ENCODE data around the gene ARHGEF40.

ARHGEF40 gene

GRCh38 chr14:21089877-21090193, 19.7 kb downstream of the ARHGEF40 start:
- POLR2A ChIA-PET: interaction anchor here (0.7 to 2.7 kb wide), 3 partner anchors 15 to 19 kb away, joined by 3 to 8 read pairs (median 4); no protein-coding TSS in a partner anchor

GRCh38 chr14:21090194-21090939, 20.3 kb downstream of the ARHGEF40 start:
- CTCF ChIA-PET: interaction anchor here (0.8 to 2.7 kb wide), 7 partner anchors 11 to 76 kb away, joined by 3 to 26 read pairs (median 7); partner anchors contain the start of genes ARHGEF40 and TMEM253
- no peak for DNase-seq (ENCODE audit: extremely low spot score)
- POLR2A ChIA-PET: interaction anchor here (1.2 to 2.7 kb wide), 2 partner anchors 14 to 19 kb away, joined by 3 to 8 read pairs; no protein-coding TSS in a partner anchor

More at GRCh38 chr14:21089877-21090193, 19.7 kb downstream of the ARHGEF40 start:
- TF ChIP-seq FOXK2 (IDR thresholded peaks at IDR 0.05) (no peak), FOXA1 (IDR thresholded peaks at IDR 0.05) (no peak), ELF4 (IDR thresholded peaks at IDR 0.05) (no peak), BHLHE40 (IDR thresholded peaks at IDR 0.05; ENCODE audit: borderline replicate concordance) (no peak), L3MBTL2 (conservative IDR thresholded peaks at IDR 0.05) (no peak), ARNT (IDR thresholded peaks at IDR 0.05) (no peak), HDGF (IDR thresholded peaks at IDR 0.05; ENCODE audit: borderline replicate concordance) (no peak), ZNF384 (IDR thresholded peaks at IDR 0.05) (no peak), CTBP1 (IDR thresholded peaks at IDR 0.05; ENCODE audit: borderline replicate concordance) (no peak), FOXM1 (IDR thresholded peaks at IDR 0.05; ENCODE audit: borderline replicate concordance) (no peak), PKNOX1 (IDR thresholded peaks at IDR 0.05) (no peak), SP1 (IDR thresholded peaks at IDR 0.05) (no peak), TARDBP (IDR thresholded peaks at IDR 0.05) (no peak), LEF1 (IDR thresholded peaks at IDR 0.05; ENCODE audit: borderline replicate concordance) (no peak), SUZ12 (IDR thresholded peaks at IDR 0.05) (no peak), NFRKB (IDR thresholded peaks at IDR 0.05) (no peak)
- DNase-seq (ENCODE audit: extremely low spot score): no peak
- CTCF ChIA-PET: interaction anchor here (0.8 to 2.7 kb wide), 7 partner anchors 10 to 75 kb away, joined by 3 to 26 read pairs (median 7); partner anchors contain the start of genes ARHGEF40 and TMEM253

GRCh38 chr14:21090940-21091663, 21.0 kb downstream of the ARHGEF40 start:
- POLR2A ChIA-PET: interaction anchor here (1.2 to 2.7 kb wide), 3 partner anchors 13 to 23 kb away, joined by 3 to 8 read pairs (median 8); no protein-coding TSS in a partner anchor
- DNase-seq (ENCODE audit: extremely low spot score): no peak
- TF ChIP-seq PKNOX1 (IDR thresholded peaks at IDR 0.05): no peak
- no peak for TF ChIP-seq FOXA1 (IDR thresholded peaks at IDR 0.05)
- no peak for TF ChIP-seq L3MBTL2 (conservative IDR thresholded peaks at IDR 0.05)
- TF ChIP-seq FOXK2 (IDR thresholded peaks at IDR 0.05): no peak
- no peak for TF ChIP-seq ARNT (IDR thresholded peaks at IDR 0.05)
- no peak for TF ChIP-seq TARDBP (IDR thresholded peaks at IDR 0.05)
- no peak for TF ChIP-seq LEF1 (IDR thresholded peaks at IDR 0.05; ENCODE audit: borderline replicate concordance)
- TF ChIP-seq BHLHE40 (IDR thresholded peaks at IDR 0.05; ENCODE audit: borderline replicate concordance): no peak
- TF ChIP-seq HDGF (IDR thresholded peaks at IDR 0.05; ENCODE audit: borderline replicate concordance): no peak
- no peak for TF ChIP-seq SUZ12 (IDR thresholded peaks at IDR 0.05)
- TF ChIP-seq NFRKB (IDR thresholded peaks at IDR 0.05): no peak
- TF ChIP-seq FOXM1 (IDR thresholded peaks at IDR 0.05; ENCODE audit: borderline replicate concordance): no peak
- CTCF ChIA-PET: interaction anchor here (0.6 to 6.8 kb wide), 10 partner anchors 10 to 76 kb away, joined by 3 to 68 read pairs (median 8); partner anchors contain the start of genes ARHGEF40, RNASE8 and TMEM253

More at GRCh38 chr14:21090194-21090939, 20.3 kb downstream of the ARHGEF40 start:
- TF ChIP-seq SP1 (IDR thresholded peaks at IDR 0.05) (no peak), TARDBP (IDR thresholded peaks at IDR 0.05) (no peak), FOXM1 (IDR thresholded peaks at IDR 0.05; ENCODE audit: borderline replicate concordance) (no peak), CTBP1 (IDR thresholded peaks at IDR 0.05; ENCODE audit: borderline replicate concordance) (no peak), FOXA1 (IDR thresholded peaks at IDR 0.05) (no peak), ZNF384 (IDR thresholded peaks at IDR 0.05) (no peak)

GRCh38 chr14:21091821-21092272, 21.7 kb downstream of the ARHGEF40 start:
- CTCF ChIA-PET: interaction anchor here (0.6 to 6.8 kb wide), 13 partner anchors 8 to 92 kb away, joined by 3 to 68 read pairs (median 6); partner anchors contain the start of genes RNASE8 and TMEM253
- POLR2A ChIA-PET: interaction anchor here (0.6 to 3.2 kb wide), 6 partner anchors 12 to 289 kb away, joined by 3 to 27 read pairs (median 8); partner anchors contain the start of gene ARHGEF40

More at GRCh38 chr14:21091821-21092272, 21.7 kb downstream of the ARHGEF40 start:
- DNase-seq (ENCODE audit: extremely low spot score): no peak
- no peak for TF ChIP-seq ARNT (IDR thresholded peaks at IDR 0.05)
- TF ChIP-seq SP1 (IDR thresholded peaks at IDR 0.05): no peak
- TF ChIP-seq FOXM1 (IDR thresholded peaks at IDR 0.05; ENCODE audit: borderline replicate concordance): no peak
- TF ChIP-seq PKNOX1 (IDR thresholded peaks at IDR 0.05): no peak
- TF ChIP-seq BHLHE40 (IDR thresholded peaks at IDR 0.05; ENCODE audit: borderline replicate concordance): no peak
- TF ChIP-seq NFRKB (IDR thresholded peaks at IDR 0.05): no peak
- TF ChIP-seq ELF4 (IDR thresholded peaks at IDR 0.05): no peak
- TF ChIP-seq FOXK2 (IDR thresholded peaks at IDR 0.05): no peak
- TF ChIP-seq HDGF (IDR thresholded peaks at IDR 0.05; ENCODE audit: borderline replicate concordance): no peak
- no peak for TF ChIP-seq ZNF384 (IDR thresholded peaks at IDR 0.05)
- TF ChIP-seq FOXA1 (IDR thresholded peaks at IDR 0.05): no peak
- no peak for TF ChIP-seq SUZ12 (IDR thresholded peaks at IDR 0.05)
- TF ChIP-seq LEF1 (IDR thresholded peaks at IDR 0.05; ENCODE audit: borderline replicate concordance): no peak
